PFSK-1 (cell line): ENCODE results near the gene CYB561A3.

Experiments used
- POLR2AphosphoS5 ChIP-seq: IDR thresholded peaks from 2 replicates; pipeline ENCODE4 v1.6.1; 2012; ENCODE audit warnings: low read depth, mild to moderate bottlenecking, control low read depth, low read length, moderate library complexity
- REST ChIP-seq, 2 experiments: IDR thresholded peaks; 2 replicates each; pipeline versions ENCODE4 v1.6.1 to v1.8.0; 2011 to 2012; ENCODE audit warnings: low read depth in 2 of 2, low read length in 2 of 2, control low read depth in 1 of 2, inconsistent platforms in 1 of 2, mild to moderate bottlenecking in 1 of 2, moderate library complexity in 1 of 2; ENCODE audit not compliant: insufficient read depth in 1 of 2
- SIN3A ChIP-seq: IDR thresholded peaks from 2 replicates; pipeline ENCODE4 v1.6.1; 2012; ENCODE audit warnings: mild to moderate bottlenecking, low read length, moderate library complexity, borderline replicate concordance; ENCODE audit not compliant: insufficient read depth
- TAF1 ChIP-seq: IDR thresholded peaks from 2 replicates; pipeline ENCODE4 v1.6.1; 2012; ENCODE audit warnings: low read length, control low read depth, borderline replicate concordance; ENCODE audit not compliant: insufficient read depth

DNA sequence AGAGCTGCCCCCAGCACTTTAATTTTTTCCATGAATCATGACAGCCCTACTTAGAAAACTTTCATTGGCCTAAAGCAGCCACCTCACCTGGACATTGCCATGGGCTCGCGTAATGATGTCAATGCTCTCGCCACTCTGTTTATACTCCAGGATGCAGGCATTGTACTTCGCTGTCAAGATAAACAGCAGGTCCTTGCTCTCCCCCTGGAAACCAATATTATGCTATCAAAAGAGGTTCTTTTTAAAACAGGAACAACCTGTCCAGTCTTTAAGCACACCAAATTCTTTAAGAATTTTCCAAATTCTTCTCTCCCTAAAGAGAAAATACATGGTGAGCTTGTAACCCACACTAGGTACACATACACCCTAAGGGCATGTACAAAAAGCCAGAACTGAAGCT, 31.8 kb downstream of the CYB561A3 start:
- TF ChIP-seq REST (IDR thresholded peaks at IDR 0.05; ENCODE audit: insufficient read depth in 1 of 2, low read depth in 2 of 2, low read length in 2 of 2): no peak
- TF ChIP-seq POLR2AphosphoS5: no peak
- no peak for TF ChIP-seq SIN3A
- TF ChIP-seq TAF1: no peak
